Heart right ventricle (tissue), 16 donors: ENCODE results near the gene LRIG1. TPM values are rescaled to one million over a fixed set of nuclear protein-coding genes. Genes with fewer than 3 reads are reported as not detected.

Experiments
- ATAC-seq, 8 donors: fragments of 200-7000 bp; cut with Tn5 transposase; one replicate each; pipeline ENCODE4 v1.9.1; 2020; ENCODE audit warnings: mild to moderate bottlenecking in 8 of 8, moderate library complexity in 8 of 8, moderate number of reproducible peaks in 1 of 8
- DNase-seq, 2 donors: peaks; one replicate each; pipeline ENCODE4 v3.0.0-alpha.2; 2020
- H3K27ac ChIP-seq, 10 donors: fragments of 200-600 bp; sonication (generic) in 2 of 10; one replicate each; pipeline versions ENCODE4 v1.5.0 to v1.8.0; 2020 to 2022; ENCODE audit warnings: mild to moderate bottlenecking in 3 of 10
- H3K27me3 ChIP-seq, 7 donors: fragments of 200-600 bp; one replicate each; pipeline ENCODE4 v1.8.0; 2021 to 2022; ENCODE audit warnings: mild to moderate bottlenecking in 2 of 7
- H3K36me3 ChIP-seq, 9 donors: fragments of 200-600 bp; sonication (generic) in 1 of 9; one replicate each; pipeline versions ENCODE4 v1.5.0 to v1.8.0; 2020 to 2022; ENCODE audit warnings: mild to moderate bottlenecking in 2 of 9
- H3K4me1 ChIP-seq, 9 donors: fragments of 200-600 bp; sonication (generic) in 1 of 9; one replicate each; pipeline versions ENCODE4 v1.5.0 to v1.8.0; 2020 to 2022; ENCODE audit warnings: mild to moderate bottlenecking in 4 of 9
- H3K4me3 ChIP-seq, 10 donors: fragments of 200-600 bp; sonication (generic) in 2 of 10; one replicate each; pipeline versions ENCODE4 v1.5.0 to v1.8.0; 2020 to 2022; ENCODE audit warnings: mild to moderate bottlenecking in 7 of 10, moderate library complexity in 2 of 10
- H3K9me3 ChIP-seq, 11 donors: fragments of 200-600 bp in 10 of 11; sonication (generic) in 2 of 11; one replicate each; pipeline versions ENCODE4 v1.5.0 to v1.8.0; 2013 to 2022; ENCODE audit warnings: mild to moderate bottlenecking in 2 of 11, control low read depth in 1 of 11, moderate library complexity in 1 of 11
- WGBS, 2 donors: extraction: QIAGEN DNeasy Blood & Tissue Kit; methylation state at CpG; one replicate each; pipeline ENCODE4 v1.1.7; 2013; ENCODE audit warnings: inconsistent platforms in 1 of 2; 5-methylcytosine and 5-hydroxymethylcytosine counted together
- intact Hi-C, 10 donors: fragments of 100-400 bp; cut with DNase I; formaldehyde crosslinking; loops; one replicate each; pipeline versions ENCODE4 v1.11.1 to v1.14.2; 2022
- polyA plus RNA-seq, 2 donors: library from polyadenylated mRNA; stranded (reverse); fragments of 200-250 nt; gene quantifications; one replicate each; pipeline ENCODE4 v1.2.3, GENCODE V29; 2013
- total RNA-seq, 10 donors: library from RNA; stranded (reverse); fragmentation: NEBNext Ultra II Directional in 3 of 10; extraction: Animal tissue kit (Norgen Biotek cat#: 25700) in 3 of 10; gene quantifications; one replicate each; pipeline versions ENCODE4 v1.2.1 to v1.2.4, GENCODE V29; 2021 to 2023
- TF ChIP-seq, protein P1 (sequence below), 9 donors: fragments of 200-600 bp; sonication (generic) in 2 of 9; IDR thresholded peaks; one replicate each; pipeline versions ENCODE4 v1.5.0 to v1.8.0; 2021 to 2022; ENCODE audit warnings: antibody characterized with exemption in 9 of 9, mild to moderate bottlenecking in 5 of 9, moderate library complexity in 1 of 9
- donor health status: Arrhythmogenic right ventricular cardiomyopathy.
- donor health status: ischemic (EF 13 %, LVEDD 7.1; RV severe dilation, severe dysfunction).
- donor health status: healthy with polysubstance abuse.
- donor health status: DM: no; HTN: yes; CAD: no.
- donor health status: DM: no; HTN: no; CAD: no.
- donor health status: ischemic (EF 25% LVEDD 6.9; RV normal size, moderate dysfunction).
- donor health status: ischemic (EF 25% LVEDD 5.7; RV mildly dilated, moderate dysfunction).
- donor health status: healthy.
- donor health status: DM: yes; HTN: yes; CAD: no.
- donor health status: Ischemic cardiomyopathy.
- donor health status: ischemic (EF 35%, LVEDD 5.7; RV mildly dilated, moderate dysfunction).
- donor health status: nonischemic (EF 11% LVEDD 7.7; RV severe dilation, severe dysfunction).
- donor health status: DM: yes; HTN: yes; CAD: no.
- donor health status: PGD.
- donor health status: ischemic (EF 29% LVEDD 5.4; RV normal size, mild dysfunction).
- donor health status: nonischemic (EF 23%, LVEDD 6.1; RV moderate dilation, normal function).

The LRIG1 gene
- total and polyA plus RNA-seq, 12 donors, result 23.8 to 109 (median 94.2) TPM

DNA sequence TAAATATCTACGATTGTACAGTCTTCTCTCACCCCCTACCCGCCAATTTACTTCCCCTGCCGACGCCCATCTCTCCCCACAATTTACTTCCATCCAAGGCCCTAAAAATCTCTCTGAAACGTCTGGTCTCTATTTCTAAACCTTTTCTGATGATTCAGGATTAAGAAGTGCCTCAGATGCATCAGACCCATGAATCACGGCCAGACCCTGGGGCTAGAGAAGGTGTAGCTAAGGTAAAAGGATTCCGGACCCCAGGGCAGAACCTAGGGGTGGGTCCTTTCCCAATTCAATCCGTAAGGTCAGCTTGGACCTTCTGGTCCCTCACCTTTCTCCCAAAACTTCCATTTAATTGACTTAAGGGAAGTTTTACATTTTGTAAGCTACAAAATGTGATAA is 46.4 kb downstream of the LRIG1 start:
- no peaks in the 10 kb centered on the region for H3K27me3 ChIP-seq
- TF ChIP-seq, protein P1, sequence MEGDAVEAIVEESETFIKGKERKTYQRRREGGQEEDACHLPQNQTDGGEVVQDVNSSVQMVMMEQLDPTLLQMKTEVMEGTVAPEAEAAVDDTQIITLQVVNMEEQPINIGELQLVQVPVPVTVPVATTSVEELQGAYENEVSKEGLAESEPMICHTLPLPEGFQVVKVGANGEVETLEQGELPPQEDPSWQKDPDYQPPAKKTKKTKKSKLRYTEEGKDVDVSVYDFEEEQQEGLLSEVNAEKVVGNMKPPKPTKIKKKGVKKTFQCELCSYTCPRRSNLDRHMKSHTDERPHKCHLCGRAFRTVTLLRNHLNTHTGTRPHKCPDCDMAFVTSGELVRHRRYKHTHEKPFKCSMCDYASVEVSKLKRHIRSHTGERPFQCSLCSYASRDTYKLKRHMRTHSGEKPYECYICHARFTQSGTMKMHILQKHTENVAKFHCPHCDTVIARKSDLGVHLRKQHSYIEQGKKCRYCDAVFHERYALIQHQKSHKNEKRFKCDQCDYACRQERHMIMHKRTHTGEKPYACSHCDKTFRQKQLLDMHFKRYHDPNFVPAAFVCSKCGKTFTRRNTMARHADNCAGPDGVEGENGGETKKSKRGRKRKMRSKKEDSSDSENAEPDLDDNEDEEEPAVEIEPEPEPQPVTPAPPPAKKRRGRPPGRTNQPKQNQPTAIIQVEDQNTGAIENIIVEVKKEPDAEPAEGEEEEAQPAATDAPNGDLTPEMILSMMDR (IDR thresholded peaks at IDR 0.05), result no peak
- peaks cover 41 to 93% (median 88%) of the 10 kb centered on the region in 9 donors for H3K4me1 ChIP-seq
- peak overlapping the region in 9 of 10 donors; percentile 66 to 92 (median 74) for H3K27ac ChIP-seq
- WGBS, 2 donors, result 62 to 65% methylated on average over 8 of the region's 8 CpGs
- DNase-seq (no peak), ATAC-seq (no peak)
- H3K36me3 ChIP-seq, result peaks cover 0 to 23% (median 0%) of the 10 kb centered on the region in 9 donors
- intact Hi-C loops, result loop anchor here in 5 of 10 donors (2.0 to 5.0 kb wide), 4 partner anchors 38 to 44 kb away; no protein-coding TSS in a partner anchor
- no peaks in the 10 kb centered on the region for H3K9me3 ChIP-seq
- no peak overlapping the region for H3K4me3 ChIP-seq

DNA sequence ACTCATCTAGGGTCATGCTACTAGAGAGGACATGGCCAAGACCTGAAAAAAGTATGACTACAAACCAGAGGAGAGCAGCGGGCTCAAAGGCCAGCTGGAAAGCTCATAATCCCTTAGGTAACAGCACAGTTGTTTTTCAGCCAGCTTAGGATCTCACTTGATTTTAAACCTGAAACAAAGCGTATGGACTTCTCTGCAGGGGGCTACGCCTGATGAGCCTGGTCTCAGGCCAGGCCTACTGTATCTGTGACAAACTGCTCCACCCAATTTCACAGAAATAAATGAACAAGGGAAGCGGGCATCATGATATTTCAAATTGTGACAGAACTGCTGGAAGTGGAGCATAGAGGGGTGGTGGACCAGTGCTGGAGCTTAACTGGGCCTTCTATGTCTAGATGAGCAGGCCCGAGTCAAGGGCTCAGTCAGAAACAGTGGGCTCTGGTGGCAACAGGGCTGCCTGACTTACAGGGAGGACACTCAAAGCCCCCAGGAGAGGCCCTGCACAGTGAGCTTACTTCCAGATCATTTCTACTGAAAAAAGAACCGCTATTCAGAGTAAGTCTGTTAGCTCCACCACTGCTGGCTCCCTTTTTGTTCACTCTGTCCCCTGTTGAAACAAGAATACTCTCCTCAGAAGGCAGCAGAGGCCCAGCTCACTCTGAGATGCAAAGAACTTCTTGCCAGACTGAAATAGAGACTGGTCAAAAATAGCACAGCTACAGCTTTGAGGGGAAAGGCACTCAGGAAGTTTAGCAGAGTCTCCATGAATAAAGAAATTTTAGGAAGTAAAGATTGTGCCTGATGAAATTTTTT is 47.0 kb downstream of the LRIG1 start:
- H3K36me3 ChIP-seq, result peaks cover 0 to 19% (median 0%) of the 10 kb centered on the region in 9 donors
- no peaks in the 10 kb centered on the region for H3K27me3 ChIP-seq
- intact Hi-C loops, result loop anchor here in 5 of 10 donors (2.0 to 5.0 kb wide), 4 partner anchors 38 to 45 kb away; no protein-coding TSS in a partner anchor
- peak overlapping the region in 1 of 10 donors; percentile 1 for H3K4me3 ChIP-seq
- DNase-seq, result no peak
- WGBS, 2 donors, result 52 to 57% methylated on average over 6 of the region's 6 CpGs
- peaks cover 47 to 93% (median 89%) of the 10 kb centered on the region in 9 donors for H3K4me1 ChIP-seq
- ATAC-seq, result peak in 5 of 8 donors; percentile 14 to 33 (median 28)
- H3K27ac ChIP-seq, result peak overlapping the region in 9 of 10 donors; percentile 66 to 92 (median 74)
- no peaks in the 10 kb centered on the region for H3K9me3 ChIP-seq
- TF ChIP-seq, protein P1 (IDR thresholded peaks at IDR 0.05), result no peak

DNA sequence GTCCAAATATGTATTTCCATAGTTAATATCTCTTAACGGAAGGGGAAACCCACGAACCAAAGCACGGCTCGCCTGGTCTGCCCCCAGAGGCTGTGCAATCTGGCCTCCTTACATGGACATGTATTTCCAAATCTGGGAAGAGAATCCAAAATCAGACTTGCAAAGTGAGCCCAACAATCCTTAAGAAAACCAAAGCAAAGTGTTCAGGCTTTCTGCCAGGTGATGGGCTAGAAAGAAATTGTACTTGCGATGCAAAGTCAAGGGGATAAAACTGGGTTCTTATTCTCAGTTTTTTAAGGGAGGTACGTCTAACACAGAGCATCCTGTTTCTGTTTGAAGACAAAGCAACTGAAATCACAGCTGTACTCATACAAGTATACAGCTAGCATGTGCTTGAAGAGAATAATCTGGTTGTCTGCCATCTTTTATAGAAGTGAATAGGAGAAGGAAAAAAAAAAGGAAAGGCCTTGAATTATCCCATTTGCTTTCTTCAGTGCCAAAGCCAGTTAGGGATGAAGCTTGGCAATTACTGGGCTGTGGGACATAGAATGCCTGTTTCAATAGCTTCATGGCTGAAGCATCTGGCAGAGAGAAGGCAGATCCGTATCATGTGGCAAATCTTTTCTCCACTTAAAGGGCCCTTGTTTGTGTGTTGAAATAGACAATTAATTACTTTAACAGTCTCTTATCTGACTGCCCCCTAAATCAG is 48.4 kb downstream of the LRIG1 start:
- intact Hi-C loops, result loop anchor here in 4 of 10 donors (2.0 to 5.0 kb wide), 4 partner anchors 40 to 46 kb away; no protein-coding TSS in a partner anchor
- H3K36me3 ChIP-seq, result peaks cover 0 to 13% (median 0%) of the 10 kb centered on the region in 9 donors
- H3K27me3 ChIP-seq, result no peaks in the 10 kb centered on the region
- TF ChIP-seq, protein P1 (IDR thresholded peaks at IDR 0.05), result no peak
- DNase-seq, result peak in 1 of 2 donors; percentile 29
- no peaks in the 10 kb centered on the region for H3K9me3 ChIP-seq
- WGBS, 2 donors, result 33 to 47% methylated on average over 7 of the region's 7 CpGs
- H3K4me3 ChIP-seq, result peak overlapping the region in 1 of 10 donors; percentile 11
- H3K27ac ChIP-seq, result peak overlapping the region in 9 of 10 donors; percentile 66 to 92 (median 74)
- H3K4me1 ChIP-seq, result peaks cover 52 to 100% (median 90%) of the 10 kb centered on the region in 9 donors
- ATAC-seq, result peak in 4 of 8 donors; percentile 18 to 28 (median 26)

DNA sequence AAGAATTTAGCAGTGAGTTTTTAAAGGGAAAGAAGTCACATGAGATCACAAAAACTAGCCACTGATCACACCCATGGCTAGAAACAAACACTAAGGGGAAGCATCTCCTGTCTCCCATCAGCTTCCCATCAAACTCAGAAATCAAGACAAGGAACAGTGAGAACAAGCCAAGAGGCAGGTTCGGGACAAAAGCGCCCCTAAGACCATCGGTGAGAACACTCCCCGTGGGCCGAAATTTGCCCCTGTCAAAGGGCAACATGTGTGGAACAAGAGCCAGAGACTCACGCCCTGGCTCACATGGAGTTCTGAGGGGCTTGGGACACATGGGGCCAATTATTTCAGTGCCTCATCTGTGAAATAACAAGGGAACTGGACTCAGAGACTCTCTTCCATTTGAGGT is 49.1 kb downstream of the LRIG1 start:
- ATAC-seq, result no peak
- H3K36me3 ChIP-seq, result peaks cover 0 to 10% (median 0%) of the 10 kb centered on the region in 9 donors
- no peaks in the 10 kb centered on the region for H3K9me3 ChIP-seq
- intact Hi-C loops, result loop anchor here in 4 of 10 donors (2.0 to 5.0 kb wide), 4 partner anchors 39 to 47 kb away; no protein-coding TSS in a partner anchor
- peak overlapping the region in 9 of 10 donors; percentile 66 to 92 (median 74) for H3K27ac ChIP-seq
- peak overlapping the region in 1 of 10 donors; percentile 11 for H3K4me3 ChIP-seq
- TF ChIP-seq, protein P1 (IDR thresholded peaks at IDR 0.05), result no peak
- peaks cover 52 to 96% (median 83%) of the 10 kb centered on the region in 9 donors for H3K4me1 ChIP-seq
- WGBS, 2 donors, result 51 to 81% methylated on average over 6 of the region's 6 CpGs
- no peak for DNase-seq
- no peaks in the 10 kb centered on the region for H3K27me3 ChIP-seq
